Measurements from ENCODE around the gene UPF2. TPM values are rescaled to one million over a fixed set of nuclear protein-coding genes. Genes with fewer than 3 reads are reported as not detected.

UPF2 gene
- total and polyA plus RNA-seq, 10 of the 15 experiments (the other 5 are each of a cell fraction or from before 2014, with no cell fraction given): 21.0 to 44.4 (median 25.9) TPM

DNA sequence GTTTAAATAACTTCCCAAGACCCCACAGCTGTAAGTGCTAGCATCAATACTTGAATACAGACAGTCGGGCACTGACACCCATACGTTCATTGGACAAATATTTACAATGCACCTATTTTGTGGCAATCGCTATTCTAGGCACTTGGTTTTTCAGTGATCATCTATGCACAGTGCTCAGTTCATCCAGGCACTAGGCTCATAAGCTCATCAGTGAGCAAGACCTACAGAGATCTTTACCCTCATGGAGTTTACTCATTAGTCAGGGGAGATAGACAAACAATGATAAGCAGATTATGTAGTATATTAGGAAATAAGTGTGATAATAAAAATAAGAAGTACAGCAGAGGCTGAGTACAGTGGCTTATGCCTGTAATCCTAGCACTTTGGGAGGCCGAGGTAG, 18.5 kb upstream of the UPF2 start:
- H3K4me2 ChIP-seq (ENCODE audit: control insufficient read depth, insufficient read depth): no peak overlapping the region
- intact Hi-C loops (cut with micrococcal nuclease; ENCODE audit: unreplicated experiment): no loop called here
- POLR2A ChIA-PET: interaction anchor here (1.0 kb wide), 1 partner anchor 14 kb away, joined by 3 read pairs; no protein-coding TSS in a partner anchor

More for the DNA sequence above, 18.5 kb upstream of the UPF2 start:
- no peaks in the 10 kb centered on the region; the same call in 1 of the 2 replicates for H3K4me1 ChIP-seq (ENCODE audit: control insufficient read depth, insufficient read depth, low read length)
- RAD21 ChIA-PET (ENCODE audit: unreplicated experiment): no interaction called here
- no peak overlapping the region for H2AFZ ChIP-seq (ENCODE audit: control insufficient read depth, low read depth, low read length)
- no peak overlapping the region for H3K4me3 ChIP-seq
- no peaks in the 10 kb centered on the region for H3K27me3 ChIP-seq (replicated peaks in 1 of 2; ENCODE audit: control insufficient read depth in 2 of 2, insufficient read depth in 2 of 2, low read length in 1 of 2)
- DNase-seq (ENCODE audit: low read depth, low spot score) (no peak), FAIRE-seq (no peak), ATAC-seq (no peak)
- H4K20me1 ChIP-seq (ENCODE audit: control insufficient read depth, insufficient read depth): no peaks in the 10 kb centered on the region
- SMC1A ChIA-PET (ENCODE audit: uncharacterized antibody, unreplicated experiment): interaction anchor here (1.9 kb wide), 1 partner anchor 11 kb away, joined by 10 read pairs; no protein-coding TSS in a partner anchor
- TF ChIP-seq MTA3 (IDR thresholded peaks at IDR 0.05; ENCODE audit: borderline replicate concordance, low read length): no peak
- TF ChIP-seq SREBF2 (IDR thresholded peaks at IDR 0.05; ENCODE audit: low read length): no peak
- no peak for TF ChIP-seq CHD2 (IDR thresholded peaks at IDR 0.05; ENCODE audit: borderline replicate concordance, low read depth, low read length)
- TF ChIP-seq DPF2 (IDR thresholded peaks at IDR 0.05): no peak
- TF ChIP-seq LARP7 (IDR thresholded peaks at IDR 0.05): no peak
- TF ChIP-seq IKZF1 (conservative IDR thresholded peaks at IDR 0.05): no peak
- TF ChIP-seq YBX1 (IDR thresholded peaks at IDR 0.05): no peak
- no peak for TF ChIP-seq E4F1 (IDR thresholded peaks at IDR 0.05; ENCODE audit: borderline replicate concordance, partially characterized antibody)
- no peak for TF ChIP-seq RFX5 (IDR thresholded peaks at IDR 0.05; ENCODE audit: low read depth, low read length)
- no peak for TF ChIP-seq NBN (IDR thresholded peaks at IDR 0.05)
- TF ChIP-seq NR2C2 (IDR thresholded peaks at IDR 0.05; ENCODE audit: borderline replicate concordance, control insufficient read depth, insufficient read length, low read depth): no peak
- TF ChIP-seq TBL1XR1 (IDR thresholded peaks at IDR 0.05; ENCODE audit: low read depth, low read length): no peak
- TF ChIP-seq RAD21 (IDR thresholded peaks at IDR 0.05; ENCODE audit: insufficient read depth, low read depth, low read length): no peak
- CTCF ChIA-PET: no interaction called here
- 92% methylated on average over 4 of the region's 4 CpGs for WGBS (ENCODE audit: insufficient coverage, insufficient replicate concordance, low lambda C conversion rate, missing lambda C conversion rate)
- no peaks in the 10 kb centered on the region for H3K9me3 ChIP-seq (replicated peaks; ENCODE audit: control insufficient read depth, insufficient read depth, low read length)
- H3K9ac ChIP-seq (ENCODE audit: control insufficient read depth, insufficient read depth, low read length): no peak overlapping the region
- no peaks in the 10 kb centered on the region for H3K79me2 ChIP-seq (ENCODE audit: control insufficient read depth, insufficient read depth, low read length)
- H3K27ac ChIP-seq (ENCODE audit: control insufficient read depth, insufficient read depth): no peak overlapping the region
- H3K36me3 ChIP-seq (ENCODE audit: control insufficient read depth in 2 of 2, insufficient read depth in 2 of 2, low read length in 1 of 2): no peaks in the 10 kb centered on the region
- in situ Hi-C loops (cut with MboI): no loop called here
- BruUV-seq (replicated peaks): no TSS peak

Measured in GM12878 (cell line).